GM12872 (cell line): ENCODE data around the gene LPIN1.

Experiments used
- CTCF ChIP-seq: IDR thresholded peaks from 3 replicates; pipeline ENCODE4 v1.5.1; 2011; ENCODE audit warnings: low read depth, mild to moderate bottlenecking, low read length, moderate library complexity; ENCODE audit not compliant: insufficient read depth

The LPIN1 gene

GRCh38 chr2:11777066-11777782 lies 30.8 kb downstream of the LPIN1 start:
- no peak for TF ChIP-seq CTCF

- TF ChIP-seq CTCF: no peak
Observed at GRCh38 chr2:11777886-11778415, 31.5 kb downstream of the LPIN1 start.

GRCh38 chr2:11778416-11778815 lies 32.0 kb downstream of the LPIN1 start:
- no peak for TF ChIP-seq CTCF

- TF ChIP-seq CTCF: peak; percentile 87
Observed at GRCh38 chr2:11778923-11779757, 32.7 kb downstream of the LPIN1 start.

- no peak for TF ChIP-seq CTCF
Observed at GRCh38 chr2:11781602-11782001, 35.2 kb downstream of the LPIN1 start.

- no peak for TF ChIP-seq CTCF
Observed at GRCh38 chr2:11784280-11784679, 37.8 kb downstream of the LPIN1 start.

- peak; percentile 90 for TF ChIP-seq CTCF
Observed at GRCh38 chr2:11784747-11785610, 38.5 kb downstream of the LPIN1 start.
